HepG2 (cell line): ENCODE measurements around the gene NPW. TPM values are rescaled to one million over a fixed set of nuclear protein-coding genes. Genes with fewer than 3 reads are reported as not detected.
A peak's percentile ranks its signal among the peaks of the same experiment; 100 is the strongest.

Experiments
- BHLHE40 ChIP-seq: IDR thresholded peaks from 2 replicates; pipeline ENCODE4 v1.6.1; 2011; ENCODE audit warnings: low read length, improper control_type of control experiment
- BRF2 ChIP-seq: sonication (generic); formaldehyde crosslinking; IDR thresholded peaks from 2 replicates; pipeline ENCODE4 v1.8.1; 2022; ENCODE audit warnings: mild to moderate bottlenecking, missing genetic modification reagents
- CEBPZ ChIP-seq: IDR thresholded peaks from 2 replicates; pipeline ENCODE4 v1.6.1; 2012; ENCODE audit warnings: low read length, improper control_type of control experiment
- DDIT3 ChIP-seq: sonication (generic); formaldehyde crosslinking; IDR thresholded peaks from 2 replicates; pipeline ENCODE4 v1.4.0; 2020; ENCODE audit warnings: mild to moderate bottlenecking, missing genetic modification reagents
- GRHL1 ChIP-seq: sonication (generic); formaldehyde crosslinking; conservative IDR thresholded peaks from 2 replicates; pipeline ENCODE4 v1.8.0; 2022; ENCODE audit warnings: missing genetic modification reagents
- IKZF1 ChIP-seq: fragments of 450-650 bp; IDR thresholded peaks from 2 replicates; pipeline ENCODE4 v1.7.1; 2016
- KDM2A ChIP-seq: sonication (generic); formaldehyde crosslinking; IDR thresholded peaks from 2 replicates; pipeline ENCODE4 v1.4.0; 2020; ENCODE audit warnings: low read depth, missing genetic modification reagents, borderline replicate concordance
- MED8 ChIP-seq: sonication (generic); formaldehyde crosslinking; IDR thresholded peaks from 2 replicates; pipeline ENCODE4 v1.8.1; 2023; ENCODE audit warnings: mild to moderate bottlenecking, missing genetic modification reagents; ENCODE audit not compliant: insufficient replicate concordance
- REST ChIP-seq, 2 experiments: IDR thresholded peaks; 2 replicates each; pipeline ENCODE4 v1.6.1; 2011 to 2012; ENCODE audit warnings: low read length in 2 of 2, borderline replicate concordance in 1 of 2, low read depth in 1 of 2, mild to moderate bottlenecking in 1 of 2, moderate library complexity in 1 of 2
- TCF12 ChIP-seq, 2 experiments: fragments of 450-650 bp in 1 of 2; sonication (generic) in 1 of 2; formaldehyde crosslinking in 1 of 2; IDR thresholded peaks; 2 replicates each; pipeline versions ENCODE4 v1.6.1 to v1.8.0; 2017 to 2022; ENCODE audit warnings: antibody characterized with exemption in 1 of 2, mild to moderate bottlenecking in 1 of 2, missing genetic modification reagents in 1 of 2, moderate library complexity in 1 of 2
- ZFAT ChIP-seq: sonication (generic); formaldehyde crosslinking; conservative IDR thresholded peaks from 2 replicates; pipeline ENCODE4 v1.8.1; 2023; ENCODE audit warnings: missing genetic modification reagents, inconsistent platforms
- ZNF10 ChIP-seq: sonication (generic); formaldehyde crosslinking; IDR thresholded peaks from 2 replicates; pipeline ENCODE4 v1.4.0; 2020; ENCODE audit warnings: mild to moderate bottlenecking, low read depth, missing genetic modification reagents, borderline replicate concordance
- ZNF263 ChIP-seq: sonication (generic); formaldehyde crosslinking; IDR thresholded peaks from 2 replicates; pipeline ENCODE4 v1.4.0; 2020; ENCODE audit warnings: missing genetic modification reagents
- ZNF326 ChIP-seq: sonication (generic); formaldehyde crosslinking; IDR thresholded peaks from 2 replicates; pipeline ENCODE4 v1.4.0; 2020; ENCODE audit warnings: missing genetic modification reagents, borderline replicate concordance
- ZNF580 ChIP-seq: IDR thresholded peaks from 2 replicates; pipeline ENCODE4 v1.6.1; 2016; ENCODE audit warnings: low read depth, borderline replicate concordance
- ZNF605 ChIP-seq: sonication (generic); formaldehyde crosslinking; IDR thresholded peaks from 2 replicates; pipeline ENCODE4 v1.8.0; 2022; ENCODE audit warnings: mild to moderate bottlenecking, missing genetic modification reagents
- polyA plus RNA-seq, 8 experiments: library from polyadenylated mRNA; depleted of rRNA in 3 of 8; stranded (reverse) in 7 of 8; unstranded in 1 of 8; fragments of >200 nt; fragmentation: Illumina TruSeq in 4 of 8; extraction: Trizol in 4 of 8; gene quantifications; 2 replicates each; pipeline versions ENCODE4 v1.2.1 to v1.2.3, GENCODE V29; 2011 to 2016; ENCODE audit warnings: low read depth in 4 of 8, missing spikeins in 1 of 8, mixed read lengths in 1 of 8; ENCODE audit not compliant: insufficient read depth in 1 of 8
- total RNA-seq, 5 experiments: library from RNA; depleted of rRNA; stranded (reverse); fragments of >200 nt; fragmentation: Illumina TruSeq; extraction: Trizol; gene quantifications; 2 replicates each; pipeline ENCODE4 v1.2.3, GENCODE V29; 2016; ENCODE audit warnings: low read depth in 1 of 5

The NPW gene
- total and polyA plus RNA-seq, 2 of the 13 experiments (the other 11 are each of a cell fraction or from before 2014, with no cell fraction given) = 0.24 to 0.97 TPM

- TF ChIP-seq GRHL1 (CRISPR knock-in tag) = no peak
- no peak for TF ChIP-seq IKZF1
- TF ChIP-seq ZFAT (CRISPR knock-in tag) = no peak
- peak; percentile 27 for TF ChIP-seq MED8 (CRISPR knock-in tag)
- TF ChIP-seq BRF2 (CRISPR knock-in tag) = 0 out of 2 replicates have a peak, but pooled peaks have one; percentile 14
- no peak for TF ChIP-seq DDIT3 (CRISPR knock-in tag)
- TF ChIP-seq REST (IDR thresholded peaks at IDR 0.05; ENCODE audit: borderline replicate concordance in 1 of 2, low read depth in 1 of 2, low read length in 2 of 2) = no peak
- peak; percentile 66; the same call in 1 of the 2 replicates for TF ChIP-seq KDM2A (CRISPR knock-in tag)
- TF ChIP-seq ZNF580 (CRISPR knock-in tag) = peak; percentile 41; the same call in 1 of the 2 replicates
- no peak for TF ChIP-seq ZNF10 (CRISPR knock-in tag)
- no peak for TF ChIP-seq CEBPZ
- TF ChIP-seq ZNF326 = no peak
- TF ChIP-seq TCF12 (IDR thresholded peaks at IDR 0.05) = no peak
- no peak; the same call in none of the 2 replicates for TF ChIP-seq TCF12 (CRISPR knock-in tag; IDR thresholded peaks at IDR 0.05)
- peak; percentile 30; the same call in 1 of the 2 replicates for TF ChIP-seq BHLHE40
- peak; percentile 82 for TF ChIP-seq ZNF605 (CRISPR knock-in tag)
- no peak for TF ChIP-seq ZNF263 (CRISPR knock-in tag)
Observed at GRCh38 chr16:2023092-2024031, 3.8 kb downstream of the NPW start (continued).
